Thyroid gland (tissue), 4 donors: ENCODE results near the gene ZFP92. TPM values are rescaled to one million over a fixed set of nuclear protein-coding genes. Genes with fewer than 3 reads are reported as not detected.

ENCODE experiments used
- DNase-seq, 2 donors: peaks; one replicate each; pipeline ENCODE4 v3.0.0-alpha.2; 2019
- H3K27ac ChIP-seq, 3 donors: fragments of 200-600 bp; sonication (generic); 1 replicate in 2 of 3; 2 replicates in 1 of 3; pipeline ENCODE4 v1.5.1; 2016 to 2019; ENCODE audit warnings: mild to moderate bottlenecking in 1 of 3, moderate library complexity in 1 of 3
- H3K27me3 ChIP-seq: fragments of 200-600 bp; sonication (generic); one replicate; pipeline ENCODE4 v1.5.1; 2019
- H3K36me3 ChIP-seq, 2 donors: fragments of 200-600 bp; sonication (generic); one replicate each; pipeline ENCODE4 v1.5.1; 2016 to 2019
- H3K4me1 ChIP-seq, 2 donors: fragments of 200-600 bp; sonication (generic); one replicate each; pipeline ENCODE4 v1.5.1; 2017 to 2019
- H3K4me3 ChIP-seq, 3 donors: fragments of 200-600 bp; sonication (generic); replicated peaks in 1 of 3; 1 replicate in 2 of 3; 2 replicates in 1 of 3; pipeline ENCODE4 v1.5.1; 2016; ENCODE audit warnings: mild to moderate bottlenecking in 1 of 3
- H3K9me3 ChIP-seq: fragments of 200-600 bp; sonication (generic); one replicate; pipeline ENCODE4 v1.5.1; 2017
- CTCF ChIP-seq, 6 experiments: fragments of 200-600 bp in 3 of 6; fragments of 450-650 bp in 3 of 6; sonication (generic) in 3 of 6; IDR thresholded peaks; one replicate each; pipeline ENCODE4 v1.5.1; 2016 to 2019; ENCODE audit warnings: antibody characterized with exemption in 6 of 6, mild to moderate bottlenecking in 2 of 6, inconsistent platforms in 1 of 6, moderate library complexity in 1 of 6
- POLR2A ChIP-seq, 2 donors: fragments of 450-650 bp; IDR thresholded peaks; one replicate each; pipeline ENCODE4 v1.6.1; 2017; ENCODE audit warnings: antibody characterized with exemption in 2 of 2, mild to moderate bottlenecking in 2 of 2, moderate library complexity in 1 of 2
- WGBS, 2 donors: methylation state at CpG; one replicate each; pipeline ENCODE4 v1.1.5; 2017; 5-methylcytosine and 5-hydroxymethylcytosine counted together
- intact Hi-C: fragments of 100-400 bp; cut with DNase I; formaldehyde crosslinking; loops from one replicate; pipeline ENCODE4 v1.15.1; 2023
- total RNA-seq, 4 donors: library from RNA; depleted of rRNA; stranded (reverse); fragments of >200 nt; gene quantifications; one replicate each; pipeline ENCODE4 v1.2.3, GENCODE V29; 2016

ZFP92 gene
- total RNA-seq, 4 donors from 2014 or later, result 1.1 to 1.8 (median 1.4) TPM

GRCh38 chrX:153410373-153410772 lies 899 bp upstream of the ZFP92 start:
- TF ChIP-seq CTCF (IDR thresholded peaks at IDR 0.05), result no peak
- TF ChIP-seq POLR2A (IDR thresholded peaks at IDR 0.05), result no peak
- no peaks in the 10 kb centered on the region for H3K9me3 ChIP-seq
- no peak overlapping the region for H3K27ac ChIP-seq
- H3K36me3 ChIP-seq, result no peaks in the 10 kb centered on the region
- intact Hi-C loops, result no loop called here
- WGBS, 2 donors, result 96% methylated on average over 3 of the region's 15 CpGs; no CpG with 5 or more reads in 1 of the 2 donors
- DNase-seq, result no peak
- no peaks in the 10 kb centered on the region for H3K27me3 ChIP-seq
- H3K4me1 ChIP-seq, result peaks cover 0 to 10% of the 10 kb centered on the region in 2 donors
- no peak overlapping the region for H3K4me3 ChIP-seq

GRCh38 chrX:153410888-153411254 lies 401 bp upstream of the ZFP92 start:
- WGBS, 2 donors, result 68 to 77% methylated on average over 7 to 8 of the region's 12 CpGs
- H3K27ac ChIP-seq, result no peak overlapping the region

GRCh38 chrX:153411988-153412574 lies 809 bp downstream of the ZFP92 start:
- Histone ChIP-seq H3K36me3 (no peaks in the 10 kb centered on the region), H3K9me3 (no peaks in the 10 kb centered on the region), H3K4me3 (peak overlapping the region in 1 of 3 donors; percentile 40), H3K27me3 (no peaks in the 10 kb centered on the region), H3K4me1 (peaks cover 0 to 10% of the 10 kb centered on the region in 2 donors), H3K27ac (no peak overlapping the region)
- DNase-seq, result no peak
- TF ChIP-seq POLR2A (IDR thresholded peaks at IDR 0.05) (no peak), CTCF (IDR thresholded peaks at IDR 0.05) (no peak)
- intact Hi-C loops, result no loop called here
- WGBS, 2 donors, result 61 to 62% methylated on average over 3 to 12 of the region's 17 CpGs

More at GRCh38 chrX:153410888-153411254, 401 bp upstream of the ZFP92 start:
- Histone ChIP-seq H3K4me1 (peaks cover 0 to 10% of the 10 kb centered on the region in 2 donors), H3K4me3 (peak overlapping the region in 1 of 3 donors; percentile 40), H3K27me3 (no peaks in the 10 kb centered on the region), H3K9me3 (no peaks in the 10 kb centered on the region), H3K36me3 (no peaks in the 10 kb centered on the region)
- DNase-seq, result no peak
- TF ChIP-seq CTCF (IDR thresholded peaks at IDR 0.05), result no peak
- no peak for TF ChIP-seq POLR2A (IDR thresholded peaks at IDR 0.05)
- intact Hi-C loops, result no loop called here

- H3K27ac ChIP-seq, result no peak overlapping the region
- no peak for DNase-seq
Measured at GRCh38 chrX:153412746-153413720, 1.8 kb downstream of the ZFP92 start.

More at GRCh38 chrX:153412746-153413720, 1.8 kb downstream of the ZFP92 start:
- intact Hi-C loops, result no loop called here
- no peak overlapping the region for H3K4me3 ChIP-seq
- no peaks in the 10 kb centered on the region for H3K9me3 ChIP-seq
- TF ChIP-seq POLR2A (IDR thresholded peaks at IDR 0.05), result no peak
- no peak for TF ChIP-seq CTCF (IDR thresholded peaks at IDR 0.05)
- H3K27me3 ChIP-seq, result no peaks in the 10 kb centered on the region
- 79 to 81% methylated on average over 10 of the region's 23 CpGs for WGBS, 2 donors
- peaks cover 0 to 10% of the 10 kb centered on the region in 2 donors for H3K4me1 ChIP-seq
- no peaks in the 10 kb centered on the region for H3K36me3 ChIP-seq
